Panc1 (cell line): ENCODE measurements around the gene TTC38. TPM values are rescaled to one million over a fixed set of nuclear protein-coding genes. Genes with fewer than 3 reads are reported as not detected.

Experiments
- ATAC-seq: fragments of 200-7000 bp; cut with Tn5 transposase; 2 replicates; pipeline ENCODE4 v1.9.1; 2020; ENCODE audit warnings: mild to moderate bottlenecking, moderate library complexity
- BruUV-seq: library from RNA; stranded (reverse); fragments of 400-500 nt; replicated peaks from 2 replicates; lab custom pipeline; 2021; lab: Mats Ljungman, UMichigan
- CTCF ChIA-PET: fragments of 300-600 bp; sonication (Branson Sonifier 250); formaldehyde crosslinking; loops from one replicate; lab custom pipeline; 2022; ENCODE audit warnings: antibody characterized with exemption; lab: Charles Lee
- POLR2A ChIA-PET: fragments of 300-600 bp; sonication (Branson Sonifier 250); formaldehyde crosslinking; loops from one replicate; lab custom pipeline; 2022; ENCODE audit warnings: antibody characterized with exemption; lab: Charles Lee
- DNase-seq: peaks from one replicate; pipeline ENCODE4 v3.0.0-alpha.2; 2010; ENCODE audit warnings: low read depth, low spot score
- H3K27ac ChIP-seq: 2 replicates; pipeline ENCODE4 v1.5.1; 2011; ENCODE audit warnings: mild to moderate bottlenecking, low read length, inconsistent platforms
- H3K27me3 ChIP-seq: fragments of 200-500 bp; sonication (Bioruptor generic); 2 replicates; pipeline ENCODE4 v1.6.0; 2014; ENCODE audit warnings: low read length, inconsistent platforms; ENCODE audit not compliant: control insufficient read depth, insufficient read depth
- H3K36me3 ChIP-seq: fragments of 200-500 bp; sonication (Bioruptor generic); 2 replicates; pipeline ENCODE4 v1.5.1; 2014; ENCODE audit warnings: inconsistent platforms, mild to moderate bottlenecking, low read length, moderate library complexity; ENCODE audit not compliant: control insufficient read depth, insufficient read depth
- H3K4me1 ChIP-seq: 2 replicates; pipeline ENCODE4 v1.5.1; 2011; ENCODE audit warnings: inconsistent platforms, mild to moderate bottlenecking, low read length, moderate library complexity; ENCODE audit not compliant: control insufficient read depth, insufficient read depth
- H3K4me3 ChIP-seq, 2 experiments: 2 replicates each; pipeline ENCODE4 v1.5.1; 2011 to 2012; ENCODE audit warnings: low read depth in 2 of 2, low read length in 2 of 2, mild to moderate bottlenecking in 2 of 2, inconsistent platforms in 1 of 2, moderate library complexity in 1 of 2
- H3K9me3 ChIP-seq: fragments of 200-500 bp; sonication (Bioruptor generic); 2 replicates; pipeline ENCODE4 v1.5.1; 2014; ENCODE audit warnings: low read depth, mild to moderate bottlenecking, inconsistent platforms, low read length, moderate library complexity; ENCODE audit not compliant: control insufficient read depth, insufficient read depth
- CTCF ChIP-seq: fragments of 450-650 bp; IDR thresholded peaks from 2 replicates; pipeline ENCODE4 v1.5.1; 2017; ENCODE audit warnings: mild to moderate bottlenecking
- POLR2AphosphoS5 ChIP-seq: IDR thresholded peaks from 2 replicates; pipeline ENCODE4 v1.6.1; 2012; ENCODE audit warnings: mild to moderate bottlenecking, low read depth, low read length, moderate library complexity
- REST ChIP-seq, 2 experiments: IDR thresholded peaks; 2 replicates each; pipeline ENCODE4 v1.6.1; 2011 to 2012; ENCODE audit warnings: low read depth in 2 of 2, control low read depth in 1 of 2, low read length in 1 of 2, mild to moderate bottlenecking in 1 of 2, moderate library complexity in 1 of 2; ENCODE audit not compliant: insufficient read depth in 1 of 2
- SIN3A ChIP-seq: IDR thresholded peaks from 2 replicates; pipeline ENCODE4 v1.6.1; 2012; ENCODE audit warnings: low read depth, mild to moderate bottlenecking, low read length, moderate library complexity, borderline replicate concordance; ENCODE audit not compliant: insufficient read depth
- TCF7L2 ChIP-seq: IDR thresholded peaks from 2 replicates; pipeline ENCODE4 v1.6.1; 2011; ENCODE audit warnings: mild to moderate bottlenecking, low read depth, low read length, inconsistent platforms
- in situ Hi-C: cut with HindIII; loops from 2 replicates; pipeline ENCODE4 v1.10.0; 2016; ENCODE audit warnings: low sequenced_read_pairs, low pct_unique_long_range_greater_than_20kb
- intact Hi-C: fragments of 100-400 bp; cut with micrococcal nuclease; formaldehyde crosslinking; loops from one replicate; pipeline ENCODE4 v1.10.0; 2022; ENCODE audit not compliant: unreplicated experiment
- total RNA-seq: library from RNA; stranded (reverse); gene quantifications from one replicate; pipeline ENCODE4 v1.2.1, GENCODE V29; 2021; ENCODE audit not compliant: unreplicated experiment

The TTC38 gene
- total RNA-seq, 1 experiment from 2014 or later, result 14.0 TPM

GRCh38 chr22:46292173-46292572, 24.4 kb downstream of the TTC38 start:
- intact Hi-C loops (no loop called here), in situ Hi-C loops (no loop called here)
- H3K9me3 ChIP-seq, result no peaks in the 10 kb centered on the region
- H3K27me3 ChIP-seq, result no peaks in the 10 kb centered on the region
- H3K36me3 ChIP-seq, result no peaks in the 10 kb centered on the region
- no peak overlapping the region for H3K4me3 ChIP-seq
- ChIA-PET CTCF (no interaction called here), POLR2A (no interaction called here)
- no peaks in the 10 kb centered on the region for H3K4me1 ChIP-seq
- ATAC-seq (no peak), DNase-seq (no peak)
- H3K27ac ChIP-seq, result no peak overlapping the region
- no TSS peak for BruUV-seq
- TF ChIP-seq CTCF, result no peak
- TF ChIP-seq POLR2AphosphoS5, result no peak
- TF ChIP-seq SIN3A, result no peak
- TF ChIP-seq REST (IDR thresholded peaks at IDR 0.05; ENCODE audit: insufficient read depth in 1 of 2, low read depth in 2 of 2, low read length in 1 of 2), result no peak
- TF ChIP-seq TCF7L2, result no peak

GRCh38 chr22:46292732-46293131, 24.9 kb downstream of the TTC38 start:
- Histone ChIP-seq H3K4me1 (no peaks in the 10 kb centered on the region; the same call in 1 of the 2 replicates), H3K27me3 (no peaks in the 10 kb centered on the region), H3K27ac (no peak overlapping the region), H3K9me3 (no peaks in the 10 kb centered on the region), H3K4me3 (no peak overlapping the region), H3K36me3 (peaks cover 2% of the 10 kb centered on the region; the same call in 1 of the 2 replicates)
- CTCF ChIA-PET, result no interaction called here
- ATAC-seq, result no peak
- no peak for DNase-seq
- BruUV-seq, result no TSS peak
- TF ChIP-seq TCF7L2 (no peak), REST (IDR thresholded peaks at IDR 0.05; ENCODE audit: insufficient read depth in 1 of 2, low read depth in 2 of 2, low read length in 1 of 2) (no peak), POLR2AphosphoS5 (no peak), SIN3A (no peak), CTCF (no peak)
- POLR2A ChIA-PET, result no interaction called here
- intact Hi-C loops, result no loop called here
- in situ Hi-C loops, result no loop called here
